ENCODE measurements around the gene LTBP1.
A peak's percentile ranks its signal among the peaks of the same experiment; 100 is the strongest.

The LTBP1 gene

GRCh38 chr2:32902986-32903385, 43.8 kb upstream of the LTBP1 start:
- no peak for TF ChIP-seq CTCF (IDR thresholded peaks at IDR 0.05; ENCODE audit: insufficient read depth, low read length, poor library complexity, severe bottlenecking)

GRCh38 chr2:32904074-32904473, 42.7 kb upstream of the LTBP1 start:
- no peak for TF ChIP-seq CTCF (IDR thresholded peaks at IDR 0.05; ENCODE audit: insufficient read depth, low read length, poor library complexity, severe bottlenecking)
- Histone ChIP-seq H3K4me3 (replicated peaks; ENCODE audit: low read depth, low read length) (no peak overlapping the region), H3K27me3 (replicated peaks; ENCODE audit: control insufficient read depth, insufficient read depth, low read length) (no peaks in the 10 kb centered on the region; the same call in 1 of the 2 replicates), H3K36me3 (ENCODE audit: control insufficient read depth, insufficient read depth, low read length) (no peaks in the 10 kb centered on the region)
- DNase-seq (ENCODE audit: extremely low read depth, insufficient read length), result no peak

More at GRCh38 chr2:32902986-32903385, 43.8 kb upstream of the LTBP1 start:
- H3K36me3 ChIP-seq (ENCODE audit: control insufficient read depth, insufficient read depth, low read length), result no peaks in the 10 kb centered on the region
- H3K27me3 ChIP-seq (replicated peaks; ENCODE audit: control insufficient read depth, insufficient read depth, low read length), result no peaks in the 10 kb centered on the region; the same call in 1 of the 2 replicates
- no peak overlapping the region for H3K4me3 ChIP-seq (replicated peaks; ENCODE audit: low read depth, low read length)
- DNase-seq (ENCODE audit: extremely low read depth, insufficient read length), result no peak

GRCh38 chr2:32904751-32905150, 42.0 kb upstream of the LTBP1 start:
- Histone ChIP-seq H3K4me3 (replicated peaks; ENCODE audit: low read depth, low read length) (no peak overlapping the region), H3K36me3 (ENCODE audit: control insufficient read depth, insufficient read depth, low read length) (no peaks in the 10 kb centered on the region), H3K27me3 (replicated peaks; ENCODE audit: control insufficient read depth, insufficient read depth, low read length) (no peaks in the 10 kb centered on the region; the same call in 1 of the 2 replicates)
- TF ChIP-seq CTCF (IDR thresholded peaks at IDR 0.05; ENCODE audit: insufficient read depth, low read length, poor library complexity, severe bottlenecking), result no peak
- no peak for DNase-seq (ENCODE audit: extremely low read depth, insufficient read length)

GRCh38 chr2:32905270-32905669, 41.5 kb upstream of the LTBP1 start:
- Histone ChIP-seq H3K4me3 (replicated peaks; ENCODE audit: low read depth, low read length) (no peak overlapping the region), H3K27me3 (replicated peaks; ENCODE audit: control insufficient read depth, insufficient read depth, low read length) (no peaks in the 10 kb centered on the region; the same call in 1 of the 2 replicates), H3K36me3 (ENCODE audit: control insufficient read depth, insufficient read depth, low read length) (no peaks in the 10 kb centered on the region)
- TF ChIP-seq CTCF (IDR thresholded peaks at IDR 0.05; ENCODE audit: insufficient read depth, low read length, poor library complexity, severe bottlenecking), result no peak
- no peak for DNase-seq (ENCODE audit: extremely low read depth, insufficient read length)

GRCh38 chr2:32910883-32911598, 35.7 kb upstream of the LTBP1 start:
- DNase-seq (ENCODE audit: extremely low read depth, insufficient read length), result peak; percentile 34
- TF ChIP-seq CTCF (IDR thresholded peaks at IDR 0.05; ENCODE audit: insufficient read depth, low read length, poor library complexity, severe bottlenecking), result no peak
- no peaks in the 10 kb centered on the region for H3K36me3 ChIP-seq (ENCODE audit: control insufficient read depth, insufficient read depth, low read length)
- H3K27me3 ChIP-seq (replicated peaks; ENCODE audit: control insufficient read depth, insufficient read depth, low read length), result no peaks in the 10 kb centered on the region
- no peak overlapping the region for H3K4me3 ChIP-seq (replicated peaks; ENCODE audit: low read depth, low read length)

Data from GM06990 (cell line).